GM19099 (cell line): Measurements from ENCODE around the gene TESMIN.

Experiments
- POLR2A ChIP-seq: IDR thresholded peaks from 3 replicates; pipeline ENCODE4 v1.6.1; 2011; ENCODE audit warnings: low read depth; ENCODE audit not compliant: insufficient read length; ENCODE audit errors: extremely low read depth

TESMIN gene

GRCh38 chr11:68767672-68768071 lies 16.4 kb upstream of the TESMIN start:
- TF ChIP-seq POLR2A = no peak

- no peak for TF ChIP-seq POLR2A
Observed at GRCh38 chr11:68766786-68767185, 15.5 kb upstream of the TESMIN start.

GRCh38 chr11:68764746-68765145 lies 13.4 kb upstream of the TESMIN start:
- TF ChIP-seq POLR2A = no peak

- no peak for TF ChIP-seq POLR2A
Observed at GRCh38 chr11:68763926-68764657, 12.8 kb upstream of the TESMIN start.

GRCh38 chr11:68763181-68763721 lies 11.9 kb upstream of the TESMIN start:
- no peak for TF ChIP-seq POLR2A

GRCh38 chr11:68762481-68762880 lies 11.2 kb upstream of the TESMIN start:
- no peak for TF ChIP-seq POLR2A

GRCh38 chr11:68761801-68762200 lies 10.5 kb upstream of the TESMIN start:
- TF ChIP-seq POLR2A = no peak

- no peak for TF ChIP-seq POLR2A
Observed at GRCh38 chr11:68759991-68760390, 8.7 kb upstream of the TESMIN start.

GRCh38 chr11:68757711-68758110 lies 6.4 kb upstream of the TESMIN start:
- TF ChIP-seq POLR2A = no peak

GRCh38 chr11:68756171-68756766 lies 4.9 kb upstream of the TESMIN start:
- TF ChIP-seq POLR2A = no peak

- TF ChIP-seq POLR2A = no peak
Observed at GRCh38 chr11:68753300-68753699, 2.0 kb upstream of the TESMIN start.

- TF ChIP-seq POLR2A = no peak
Observed at GRCh38 chr11:68751004-68751325, 355 bp downstream of the TESMIN start.

- no peak for TF ChIP-seq POLR2A
Observed at GRCh38 chr11:68750195-68751003, 921 bp downstream of the TESMIN start.

- TF ChIP-seq POLR2A = no peak
Observed at GRCh38 chr11:68749229-68750123, 1.8 kb downstream of the TESMIN start.

- TF ChIP-seq POLR2A = no peak
Observed at GRCh38 chr11:68748061-68748460, 3.3 kb downstream of the TESMIN start.
